GM19455 (cell line): ENCODE results near the gene STK17A.
"Not testable (repeated sequence)": the region's sequence is repeated elsewhere in the genome, so short reads cannot be mapped to it uniquely, and the experiment has no call there.

ENCODE experiments used
- ATAC-seq: cut with Tn5 transposase; IDR thresholded peaks from one replicate; pipeline ENCODE4 v1.9.1; 2021; ENCODE audit not compliant: unreplicated experiment

Gene STK17A

DNA sequence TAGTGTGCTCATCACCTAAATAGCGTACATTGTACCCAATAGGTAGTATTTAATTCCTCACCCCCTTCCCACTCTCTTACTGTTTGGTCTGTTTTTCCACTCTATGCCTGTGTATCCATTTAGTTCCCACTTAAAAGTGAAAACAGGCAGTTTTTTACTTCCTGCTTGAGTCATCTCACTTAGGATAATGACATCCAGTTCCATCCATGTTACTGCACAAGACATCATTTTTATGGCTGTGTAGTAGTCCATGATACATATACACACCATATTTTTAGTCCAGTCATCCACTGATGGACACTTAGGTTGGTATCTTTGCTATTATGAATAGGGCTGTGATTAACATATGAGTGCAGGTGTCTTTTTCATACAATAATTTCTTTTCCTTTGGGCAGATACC is 10.1 kb downstream of the STK17A start:
- ATAC-seq: no peak

DNA sequence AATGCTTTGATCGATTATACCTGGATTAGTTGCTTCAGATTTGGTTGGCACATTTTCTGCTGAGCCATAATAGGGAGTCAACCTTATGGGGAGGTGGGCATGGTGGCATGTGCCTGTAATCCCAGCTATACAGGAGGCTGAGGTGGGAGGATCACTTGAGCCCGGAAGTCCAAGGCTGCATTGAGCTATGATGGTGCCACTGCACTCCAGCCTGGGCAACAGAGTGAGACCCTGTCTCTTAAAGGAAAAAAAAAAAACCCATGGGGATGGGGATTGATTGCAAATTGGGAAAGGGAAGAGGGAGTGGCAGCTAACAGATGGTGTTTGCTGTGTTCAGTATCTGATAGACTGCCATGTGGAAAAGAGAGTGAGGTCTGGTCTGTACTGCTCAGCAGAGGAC is 11.1 kb downstream of the STK17A start:
- no peak for ATAC-seq

DNA sequence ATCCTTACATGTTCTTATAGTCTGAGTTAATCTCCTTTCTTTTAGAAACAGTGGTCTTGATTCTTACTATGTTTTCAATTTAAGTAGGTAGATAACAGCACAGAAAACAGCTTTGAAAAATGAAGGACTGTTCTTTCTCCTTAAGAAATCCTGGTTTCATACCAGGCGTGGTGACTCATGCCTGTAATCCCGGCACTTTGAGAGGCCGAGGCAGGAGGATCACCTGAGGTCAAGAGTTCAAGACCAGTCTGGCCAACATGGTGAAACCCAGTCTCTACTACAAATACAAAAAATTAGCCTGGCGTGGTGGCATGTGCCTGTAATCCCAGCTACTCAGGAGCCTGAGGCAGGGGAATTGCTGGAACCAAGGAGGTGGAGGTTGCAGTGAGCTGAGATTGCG is 13.5 kb downstream of the STK17A start:
- not testable (repeated sequence) for ATAC-seq

DNA sequence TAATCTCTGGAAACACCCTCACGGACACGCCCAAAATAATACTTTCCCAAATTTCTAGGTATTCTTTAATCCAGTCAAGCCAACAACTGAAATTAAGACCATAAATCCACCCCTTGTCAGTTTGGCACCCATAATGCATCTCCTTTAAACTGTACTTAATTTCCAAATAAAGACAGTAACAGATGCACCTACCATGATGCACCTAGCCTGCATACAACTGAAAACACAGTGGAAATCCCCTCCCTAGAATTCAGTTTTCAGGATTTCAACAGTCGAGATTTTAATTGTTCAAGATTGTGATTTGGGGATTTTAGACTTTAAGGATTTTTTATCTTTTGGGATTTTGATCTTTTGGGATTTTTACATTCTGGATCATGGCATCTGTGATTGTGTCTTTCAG is 17.1 kb downstream of the STK17A start:
- ATAC-seq: no peak

DNA sequence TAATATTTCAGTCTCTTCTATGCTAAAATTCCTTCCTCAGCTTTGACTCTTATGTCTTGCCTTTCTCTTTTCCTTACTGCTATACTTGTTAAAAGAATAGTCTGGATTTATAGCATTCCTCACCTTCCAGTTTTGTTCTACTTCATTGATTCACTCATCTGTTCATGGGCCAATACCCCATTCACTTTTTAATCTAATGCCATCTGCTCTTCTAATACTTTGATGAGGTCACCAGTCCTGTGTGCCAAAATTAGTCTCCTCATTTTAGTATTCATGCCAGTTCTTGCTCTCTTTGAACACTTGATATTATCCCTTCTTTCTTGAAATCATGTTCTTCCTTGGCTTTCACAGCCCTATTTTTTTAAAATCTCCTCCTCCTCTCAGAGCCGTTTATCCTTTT is 19.3 kb downstream of the STK17A start:
- ATAC-seq: no peak

DNA sequence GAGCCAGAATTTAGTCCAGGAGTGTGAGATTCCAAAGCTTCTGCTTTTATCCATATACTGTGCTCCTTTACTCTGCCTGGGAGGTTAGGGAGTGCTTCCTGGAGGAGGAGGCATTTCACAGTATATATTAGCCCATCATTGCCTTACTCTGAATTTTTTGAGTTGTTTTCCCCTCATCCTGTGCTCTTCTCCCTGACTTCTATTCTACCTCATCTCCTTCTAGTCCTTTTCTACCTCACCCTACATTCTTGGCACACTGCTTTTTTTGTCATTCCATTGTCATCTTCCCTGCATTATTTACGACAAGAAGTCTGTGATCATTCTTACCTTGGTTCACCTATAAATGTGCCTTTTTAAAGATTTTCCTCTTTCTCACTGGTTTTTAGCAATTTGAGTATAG is 21.3 kb downstream of the STK17A start:
- ATAC-seq: no peak

DNA sequence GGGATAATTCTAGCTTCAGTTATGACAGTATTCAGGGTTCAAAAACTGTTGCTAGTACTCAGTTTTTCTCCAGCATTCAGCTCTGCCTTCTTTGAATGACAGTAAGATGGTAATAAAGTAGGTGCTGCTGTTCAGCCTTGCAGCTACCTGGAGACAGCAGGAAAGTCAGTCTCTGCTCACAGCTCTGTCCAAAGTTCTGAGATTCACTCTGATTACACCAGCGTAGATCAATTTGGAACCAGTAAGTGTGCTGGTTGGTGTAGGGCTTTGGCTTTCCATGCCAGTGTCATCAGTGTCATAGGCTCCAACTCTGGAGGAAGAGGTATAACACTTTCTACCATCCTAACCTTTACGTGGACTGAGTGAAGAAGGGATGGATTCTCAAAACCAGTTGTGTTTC is 26.2 kb downstream of the STK17A start:
- ATAC-seq: no peak

DNA sequence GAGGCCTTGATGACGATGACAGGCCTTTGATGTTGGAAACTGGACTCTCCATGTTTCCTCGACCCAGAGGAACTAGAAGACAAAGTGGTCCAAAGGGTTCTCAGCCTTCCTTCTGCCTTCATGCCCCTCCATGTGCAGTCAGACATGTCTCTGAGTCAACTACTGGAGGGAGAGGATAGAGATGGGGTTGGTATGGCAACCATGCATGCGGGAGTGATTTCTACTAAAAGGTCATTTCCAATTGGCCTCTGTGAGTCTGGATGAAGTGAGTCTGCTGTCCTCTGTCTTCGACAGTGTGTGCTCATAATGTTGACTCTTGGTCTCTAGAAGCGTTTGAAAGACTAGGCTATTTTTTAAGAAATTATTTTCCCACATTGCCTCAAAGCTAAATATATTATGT is 29.2 kb downstream of the STK17A start:
- ATAC-seq: no peak

DNA sequence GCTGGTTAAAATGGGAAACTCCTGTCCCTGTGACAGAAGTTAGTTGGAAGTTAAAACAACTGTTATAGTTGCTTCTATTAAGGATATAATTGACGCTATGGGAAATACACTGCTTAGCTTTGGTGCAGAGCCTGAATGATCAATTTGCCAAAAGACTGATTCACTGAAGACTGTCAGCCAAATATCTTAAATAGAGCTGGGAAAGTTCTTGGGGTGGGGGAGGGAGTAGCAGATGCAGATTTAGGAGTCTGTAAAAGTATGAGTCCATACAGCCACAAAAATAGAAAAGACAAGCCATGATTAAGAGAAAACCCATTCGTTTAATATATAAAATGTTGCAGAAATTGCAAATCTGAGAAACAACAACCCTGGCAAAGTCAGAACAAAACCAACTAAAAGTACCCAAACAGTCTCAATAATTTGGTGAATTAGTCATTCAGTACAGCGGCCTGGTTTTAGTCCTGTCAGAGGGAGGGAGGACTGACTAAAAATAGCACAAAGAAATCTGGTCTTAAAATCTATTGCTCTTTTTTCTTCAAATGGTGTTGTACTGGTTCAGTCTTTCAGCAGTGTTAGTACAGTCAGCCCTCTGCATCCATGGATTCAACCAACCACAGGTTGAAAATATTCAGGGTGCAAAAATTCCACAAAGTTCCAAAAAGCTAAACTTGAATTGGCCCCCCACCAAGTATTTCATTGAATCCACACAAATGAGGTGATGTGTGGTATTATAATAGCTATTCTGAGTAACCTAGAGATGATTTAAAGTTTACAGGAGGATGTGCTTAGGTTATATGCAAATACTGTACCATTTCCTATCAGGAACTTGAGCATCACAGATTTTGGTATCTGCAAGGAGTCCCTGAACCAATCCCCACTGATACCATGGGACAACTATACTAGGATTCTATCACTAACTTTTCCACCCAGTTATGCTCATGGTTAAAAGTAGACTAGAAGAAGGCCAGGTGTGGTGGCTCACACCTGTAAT is 30.0 kb downstream of the STK17A start:
- peak; percentile 67 for ATAC-seq

DNA sequence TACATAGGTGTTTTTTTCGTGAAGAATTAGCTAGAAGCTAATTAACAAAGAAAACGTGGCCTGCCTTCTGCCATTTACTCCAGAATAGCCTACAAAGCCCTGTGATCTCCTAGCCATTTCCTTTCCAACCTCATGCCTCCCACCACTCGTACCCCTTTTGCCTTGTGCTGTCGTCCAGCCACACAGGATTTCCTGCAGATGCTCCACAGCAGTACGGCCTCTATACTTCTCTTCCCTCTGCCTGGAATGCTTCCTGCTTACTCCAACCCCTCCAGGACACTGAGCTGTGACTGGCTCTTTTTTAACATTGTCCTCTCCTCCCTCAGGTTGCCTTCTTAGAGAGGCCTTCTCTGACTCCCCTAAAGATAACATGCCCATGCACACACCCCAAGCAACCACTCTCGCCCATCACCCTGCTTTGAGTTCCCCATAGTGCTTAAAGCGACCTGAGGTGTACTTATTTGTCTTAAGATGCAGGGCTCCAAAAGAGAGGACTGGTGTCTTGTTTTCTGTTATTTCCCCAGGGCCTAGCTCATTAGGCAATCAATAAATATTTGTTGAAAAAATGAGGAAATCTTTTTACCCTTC is 32.7 kb downstream of the STK17A start:
- ATAC-seq: no peak

DNA sequence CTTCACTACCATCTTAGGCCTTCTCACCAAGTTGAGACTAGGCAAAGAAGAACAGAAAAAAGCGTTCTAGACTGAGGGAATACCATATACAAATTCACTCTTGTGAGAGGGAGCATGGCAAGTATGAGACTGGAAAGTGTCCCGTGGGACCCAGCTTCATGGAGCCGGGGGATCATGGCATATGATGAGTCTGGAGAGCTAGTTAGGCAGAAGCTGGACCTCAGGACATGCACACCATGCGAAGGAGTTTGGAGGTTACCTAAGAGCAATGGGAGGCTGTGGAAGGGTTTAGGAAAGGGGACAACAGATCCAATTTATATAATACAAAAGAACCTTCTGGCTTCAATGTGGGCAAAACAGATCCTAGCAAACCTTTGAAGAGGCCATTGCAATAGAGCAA is 34.1 kb downstream of the STK17A start:
- ATAC-seq: no peak

DNA sequence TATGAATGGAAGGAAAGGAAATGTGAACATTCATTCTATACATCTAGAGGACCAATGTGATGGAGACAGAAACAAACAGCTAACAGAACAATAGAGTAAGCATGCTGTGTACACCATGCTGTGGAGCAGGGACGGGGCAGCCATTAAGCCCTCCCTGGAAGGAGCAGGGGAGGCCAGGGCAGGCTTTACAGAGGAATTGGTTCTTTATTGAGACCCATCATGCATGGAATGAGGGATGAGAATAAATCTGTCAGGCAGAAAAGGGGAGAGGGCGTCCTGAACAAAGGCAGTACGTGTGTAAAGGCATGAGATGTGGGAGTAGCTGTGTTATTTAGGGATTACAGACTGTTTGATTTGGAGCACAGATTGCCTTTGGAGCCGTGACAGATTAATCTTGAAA is 35.2 kb downstream of the STK17A start:
- no peak for ATAC-seq

DNA sequence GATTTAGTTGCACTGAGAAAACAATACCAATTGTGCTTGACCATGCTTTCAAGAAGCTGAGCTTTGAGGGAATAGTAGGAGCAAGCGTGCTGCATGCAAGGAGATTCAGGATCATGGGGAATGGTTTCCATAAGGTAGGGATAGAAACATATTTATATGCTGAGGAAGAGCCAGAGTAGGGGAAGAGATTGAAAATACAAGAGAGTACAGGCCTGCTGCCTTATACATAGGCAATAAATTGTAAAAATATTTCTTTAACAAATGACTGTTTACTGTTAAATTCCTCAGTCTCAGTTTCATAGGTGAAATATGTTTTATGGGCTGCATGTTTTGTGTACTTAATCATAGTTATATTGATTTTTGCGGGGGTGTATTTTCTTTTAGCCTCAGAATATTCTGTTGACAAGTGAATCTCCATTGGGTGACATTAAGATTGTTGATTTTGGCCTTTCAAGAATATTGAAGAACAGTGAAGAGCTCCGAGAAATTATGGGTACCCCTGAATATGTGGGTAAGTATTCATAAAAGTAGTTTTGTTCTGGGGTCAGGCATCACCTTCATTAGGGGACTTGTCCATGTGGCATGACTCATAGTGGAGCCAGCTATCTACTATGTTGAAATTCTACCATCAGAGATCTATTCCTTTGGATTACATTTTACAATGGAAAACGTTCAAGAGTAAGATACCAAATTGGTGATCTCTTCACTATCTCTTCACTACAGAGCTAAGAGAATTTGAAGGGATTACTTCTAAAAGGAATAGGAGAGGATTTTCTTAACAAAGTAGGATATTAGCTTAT is 36.5 kb downstream of the STK17A start:
- no peak for ATAC-seq

DNA sequence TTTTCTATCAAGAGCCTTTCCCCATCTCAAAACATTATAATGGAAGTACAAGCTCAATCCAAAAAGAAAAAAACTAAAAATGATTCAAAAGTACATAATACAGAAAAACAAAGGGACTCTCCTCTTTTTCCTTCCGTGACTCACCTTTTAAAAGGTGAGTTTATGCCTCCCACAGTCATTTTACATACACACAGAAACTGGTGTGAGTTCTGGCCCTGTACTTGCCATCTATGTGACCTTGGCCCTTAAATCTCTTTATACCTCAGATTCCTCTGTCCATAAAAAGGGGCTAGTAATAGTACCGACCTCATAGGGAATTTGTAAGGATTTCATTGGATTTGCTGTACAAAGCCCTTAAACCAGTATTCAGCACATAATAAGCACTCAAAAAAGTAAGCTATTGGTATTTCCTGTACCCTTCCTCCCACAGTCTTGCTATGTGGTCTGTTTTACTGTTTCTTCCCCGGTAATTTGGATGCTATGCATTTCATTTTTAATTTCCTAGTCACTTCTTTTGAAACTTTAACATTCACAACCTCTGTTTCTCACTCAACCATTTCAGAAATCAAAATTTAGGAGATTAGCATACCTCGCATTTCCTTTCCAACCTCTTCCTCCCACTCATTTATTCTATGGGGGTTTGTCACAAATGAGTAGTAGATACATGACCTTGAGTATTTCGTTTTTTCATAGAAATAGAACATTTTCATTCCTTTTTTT is 39.0 kb downstream of the STK17A start:
- no peak for ATAC-seq

DNA sequence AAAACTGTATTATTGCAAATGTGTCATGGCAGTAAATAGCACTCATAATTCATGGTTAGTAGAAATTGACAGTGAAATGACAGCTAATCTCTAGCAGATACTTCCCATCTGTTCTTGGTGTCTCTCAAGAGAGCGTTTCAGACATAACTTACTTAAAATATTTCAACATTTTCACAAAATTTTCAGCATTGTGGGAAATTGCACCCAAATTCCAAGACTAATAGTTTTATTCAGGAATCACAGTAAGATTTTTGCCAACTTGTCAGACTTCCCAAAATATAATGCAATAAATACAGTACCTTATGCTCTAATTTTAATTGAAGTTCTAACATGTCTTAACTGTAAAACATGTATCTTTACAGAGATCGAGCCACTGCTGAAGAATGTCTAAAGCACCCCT is 41.2 kb downstream of the STK17A start:
- no peak for ATAC-seq

DNA sequence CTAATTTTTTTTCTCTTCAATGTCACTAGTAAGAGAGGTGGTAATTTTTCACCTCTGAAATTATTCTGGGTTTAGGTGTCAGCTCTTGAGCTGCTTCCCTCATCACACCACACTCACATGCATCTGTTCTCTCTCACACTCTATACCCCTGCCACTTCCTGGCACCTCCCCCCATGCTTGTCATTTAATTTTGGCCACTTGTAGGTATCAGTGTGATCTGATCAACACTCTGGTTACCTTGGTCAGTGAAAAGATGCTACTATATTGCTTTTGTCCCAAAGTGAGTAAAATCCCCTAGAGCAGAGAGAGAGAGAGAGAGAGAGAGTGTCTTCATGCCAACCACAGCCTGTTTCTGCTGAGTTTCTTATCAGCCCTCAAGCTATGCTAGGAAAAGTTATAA is 42.5 kb downstream of the STK17A start:
- ATAC-seq: peak; percentile 54

DNA sequence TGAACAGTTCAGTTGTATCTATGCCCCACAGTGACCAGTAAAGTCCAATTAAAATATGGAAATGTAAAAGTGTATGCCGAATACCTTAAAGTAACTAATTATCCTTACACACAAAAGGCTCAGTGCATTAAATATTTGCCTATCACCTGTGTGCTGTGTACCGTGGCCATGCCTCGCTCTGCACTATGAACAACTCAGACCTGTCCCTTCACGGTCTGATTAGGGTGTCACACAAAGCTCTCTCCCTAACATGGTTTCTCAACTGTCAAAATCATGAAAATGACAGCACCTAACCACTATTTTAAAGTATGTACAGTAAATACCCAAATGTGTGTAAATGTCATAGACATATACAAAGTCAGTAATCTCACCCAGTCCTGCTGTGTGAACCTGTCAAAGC is 43.1 kb downstream of the STK17A start:
- no peak for ATAC-seq

DNA sequence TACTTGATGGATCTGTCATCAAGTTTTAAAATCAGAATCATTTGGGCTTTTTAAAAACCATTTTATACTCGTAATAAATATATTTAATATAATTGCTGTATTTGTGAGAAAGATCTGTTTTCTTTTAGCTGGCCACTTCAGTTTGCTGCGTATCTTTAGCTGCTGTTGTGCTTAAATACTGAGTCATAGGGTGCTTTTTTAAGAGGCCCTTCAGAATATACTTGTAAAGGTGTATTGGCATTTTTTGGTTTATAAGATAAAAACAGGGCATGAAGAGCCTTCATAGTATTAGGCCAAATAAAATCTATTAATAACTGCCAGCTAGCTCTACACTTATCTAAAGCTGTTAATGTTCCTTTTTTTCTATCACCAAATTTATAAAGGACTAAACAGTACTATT is 43.8 kb downstream of the STK17A start:
- no peak for ATAC-seq

DNA sequence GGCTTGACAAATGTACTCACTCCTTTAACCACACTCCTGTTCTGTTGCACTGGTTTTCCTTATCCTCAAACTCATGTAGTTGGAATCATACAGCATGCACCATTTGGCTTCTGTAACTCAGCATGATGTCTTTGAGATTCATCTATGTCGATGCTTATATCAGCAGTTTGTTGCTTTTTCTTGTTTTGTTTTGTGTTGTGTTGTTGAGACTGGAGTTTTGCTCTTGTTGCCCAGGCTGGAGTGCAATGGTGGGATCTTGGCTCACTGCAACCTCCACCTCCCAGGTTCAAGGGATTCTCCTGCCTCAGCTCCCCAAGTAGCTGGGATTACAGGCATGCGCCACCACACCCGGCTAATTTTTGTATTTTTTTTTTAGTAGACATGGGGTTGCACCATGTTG is 44.9 kb downstream of the STK17A start:
- ATAC-seq: not testable (repeated sequence)

DNA sequence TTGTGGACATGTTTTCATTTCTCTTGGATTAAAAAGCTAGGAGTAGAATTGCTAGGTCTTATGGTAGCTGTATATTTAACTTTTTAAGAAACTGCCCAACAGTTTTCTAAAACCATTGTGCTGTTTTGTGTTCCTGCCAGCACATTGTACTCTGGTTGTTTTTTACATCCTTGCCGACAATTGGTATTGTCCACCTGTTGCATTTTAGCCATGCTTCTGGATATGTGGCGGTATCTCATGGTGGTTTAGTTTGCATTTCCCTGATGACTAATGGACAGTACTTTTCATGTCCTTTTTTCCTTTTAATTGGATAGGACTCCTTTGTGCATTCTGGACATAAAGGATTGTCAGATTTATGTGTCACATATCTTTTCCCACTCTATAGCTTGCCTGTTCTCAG is 45.5 kb downstream of the STK17A start:
- no peak for ATAC-seq

DNA sequence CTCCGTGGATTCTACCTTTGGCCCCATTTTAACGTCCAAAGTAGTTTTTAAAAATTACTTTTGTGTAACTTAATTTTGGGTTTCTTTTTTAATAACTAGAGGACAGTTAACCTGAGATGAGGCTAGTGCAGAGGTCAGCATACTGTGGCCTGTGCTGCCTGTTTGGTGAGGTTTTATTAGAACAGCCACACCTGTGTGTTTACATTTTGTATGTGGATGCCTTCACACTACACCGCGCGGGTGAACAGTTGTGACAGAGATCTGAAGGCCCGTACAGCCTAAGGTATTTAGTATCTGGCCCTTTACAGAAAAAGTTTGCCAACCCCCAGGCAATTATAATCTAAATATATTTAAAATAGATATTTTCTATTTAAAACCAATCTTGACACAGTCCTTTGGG is 46.9 kb downstream of the STK17A start:
- no peak for ATAC-seq
